GM23338 (cell line): Measurements from ENCODE around the gene DUSP18. TPM values are rescaled to one million over a fixed set of nuclear protein-coding genes. Genes with fewer than 3 reads are reported as not detected.
A peak's percentile ranks its signal among the peaks of the same experiment; 100 is the strongest.
"Not testable (repeated sequence)": the region's sequence is repeated elsewhere in the genome, so short reads cannot be mapped to it uniquely, and the experiment has no call there.

Experiments
- ATAC-seq: fragments of 200-7000 bp; cut with Tn5 transposase; 3 replicates; pipeline ENCODE4 v1.9.1; 2020
- DNase-seq: peaks from one replicate; pipeline ENCODE4 v3.0.0-alpha.2; 2015; ENCODE audit warnings: low spot score
- H2AFZ ChIP-seq: fragments of 200-600 bp; sonication (generic); 2 replicates; pipeline ENCODE4 v1.8.0; 2016; ENCODE audit warnings: antibody characterized with exemption, mild to moderate bottlenecking, moderate library complexity
- H3F3A ChIP-seq: fragments of 200-600 bp; sonication (generic); replicated peaks from 2 replicates; pipeline ENCODE4 v1.8.0; 2017; ENCODE audit warnings: antibody characterized with exemption, mixed run types, low read depth
- H3K27ac ChIP-seq: fragments of 200-600 bp; sonication (generic); 2 replicates; pipeline ENCODE4 v1.6.1; 2016; ENCODE audit warnings: low read depth
- H3K27me3 ChIP-seq: fragments of 200-600 bp; sonication (generic); 2 replicates; pipeline ENCODE4 v1.8.0; 2016; ENCODE audit warnings: mild to moderate bottlenecking, mixed run types, moderate library complexity; ENCODE audit not compliant: insufficient read depth
- H3K36me3 ChIP-seq: fragments of 200-600 bp; sonication (generic); 2 replicates; pipeline ENCODE4 v1.8.0; 2016; ENCODE audit warnings: mild to moderate bottlenecking; ENCODE audit not compliant: insufficient read depth
- H3K4me1 ChIP-seq: fragments of 200-600 bp; sonication (generic); 2 replicates; pipeline ENCODE4 v1.8.0; 2016; ENCODE audit warnings: mild to moderate bottlenecking, moderate library complexity; ENCODE audit not compliant: insufficient read depth
- H3K4me2 ChIP-seq: fragments of 200-600 bp; sonication (generic); 2 replicates; pipeline ENCODE4 v1.7.1; 2017; ENCODE audit warnings: mixed run types
- H3K4me3 ChIP-seq: fragments of 200-600 bp; sonication (generic); 2 replicates; pipeline ENCODE4 v1.6.1; 2016; ENCODE audit warnings: mixed run types
- H3K79me2 ChIP-seq: fragments of 200-600 bp; sonication (generic); replicated peaks from 2 replicates; pipeline ENCODE4 v1.8.0; 2017; ENCODE audit warnings: mild to moderate bottlenecking; ENCODE audit not compliant: insufficient read depth
- H3K9me2 ChIP-seq: fragments of 200-600 bp; sonication (generic); 2 replicates; pipeline ENCODE4 v1.8.0; 2017; ENCODE audit not compliant: insufficient read depth
- H4K20me1 ChIP-seq: fragments of 200-600 bp; sonication (generic); replicated peaks from 2 replicates; pipeline ENCODE4 v1.8.0; 2017; ENCODE audit warnings: mild to moderate bottlenecking; ENCODE audit not compliant: insufficient read depth
- H3K27ac Mint-ChIP-seq: 2 replicates; pipeline ENCODE4 v1.8.0; 2020; ENCODE audit warnings: inconsistent platforms, mild to moderate bottlenecking, moderate library complexity, mixed read lengths
- H3K27me3 Mint-ChIP-seq: 3 replicates; pipeline ENCODE4 v1.8.0; 2022; ENCODE audit warnings: low read depth, mild to moderate bottlenecking, moderate library complexity, mixed read lengths, inconsistent platforms; ENCODE audit not compliant: insufficient read depth, poor library complexity
- H3K36me3 Mint-ChIP-seq: 3 replicates; pipeline ENCODE4 v1.8.0; 2021; ENCODE audit warnings: low read depth, mild to moderate bottlenecking, inconsistent platforms, moderate library complexity, mixed read lengths
- H3K4me1 Mint-ChIP-seq: 3 replicates; pipeline ENCODE4 v1.8.0; 2020; ENCODE audit warnings: mild to moderate bottlenecking, inconsistent platforms, mixed read lengths
- H3K4me3 Mint-ChIP-seq: 3 replicates; pipeline ENCODE4 v1.8.0; 2021; ENCODE audit warnings: moderate library complexity, mild to moderate bottlenecking, inconsistent platforms, mixed read lengths
- H3K9me3 Mint-ChIP-seq: 3 replicates; pipeline ENCODE4 v1.8.0; 2020; ENCODE audit warnings: moderate library complexity, mild to moderate bottlenecking, inconsistent platforms, mixed read lengths
- CTCF ChIP-seq, 2 experiments: fragments of 200-600 bp in 1 of 2; sonication (generic) in 1 of 2; conservative IDR thresholded peaks; 2 replicates each; pipeline versions ENCODE4 v1.5.1 to v1.6.1; 2016 to 2017; ENCODE audit warnings: antibody characterized with exemption in 2 of 2, low read depth in 2 of 2, mild to moderate bottlenecking in 2 of 2, moderate library complexity in 1 of 2
- EZH2phosphoT487 ChIP-seq: fragments of 200-600 bp; sonication (generic); IDR thresholded peaks from one replicate; pipeline ENCODE4 v1.8.1; 2018; ENCODE audit warnings: antibody characterized with exemption; ENCODE audit not compliant: unreplicated experiment
- REST ChIP-seq: IDR thresholded peaks from one replicate; pipeline ENCODE4 v1.6.1; 2018; ENCODE audit warnings: antibody characterized with exemption; ENCODE audit not compliant: unreplicated experiment
- STAT1 ChIP-seq: IDR thresholded peaks from one replicate; pipeline ENCODE4 v1.6.1; 2016; ENCODE audit warnings: antibody characterized with exemption; ENCODE audit not compliant: unreplicated experiment
- ZNF114 ChIP-seq: fragments of 250-450 bp; sonication (Bioruptor Pico); IDR thresholded peaks from 2 replicates; pipeline ENCODE4 v1.5.0; 2020; ENCODE audit warnings: mild to moderate bottlenecking, moderate library complexity
- ZNF331 ChIP-seq: fragments of 250-450 bp; sonication (Bioruptor Pico); IDR thresholded peaks from 2 replicates; pipeline ENCODE4 v1.5.0; 2020; ENCODE audit warnings: low read depth, mild to moderate bottlenecking, moderate library complexity
- ZNF462 ChIP-seq: fragments of 250-450 bp; sonication (Bioruptor Pico); IDR thresholded peaks from 2 replicates; pipeline ENCODE4 v1.5.0; 2020; ENCODE audit warnings: mild to moderate bottlenecking, moderate library complexity
- polyA plus RNA-seq: library from polyadenylated mRNA; unstranded; fragments of >200 nt; fragmentation: Nextera tagmentation; extraction: Ambion mirVana; gene quantifications from 2 replicates; pipeline ENCODE4 v1.2.1, GENCODE V29; 2016
- total RNA-seq: library from RNA; depleted of rRNA; stranded (reverse); fragments of >200 nt; shearing (Covaris generic); gene quantifications from 2 replicates; pipeline ENCODE4 v1.2.3, GENCODE V29; 2014

Gene DUSP18
- total and polyA plus RNA-seq, 2 experiments from 2014 or later, result 2.2 to 2.7 TPM

- TF ChIP-seq ZNF462 (CRISPR knock-in tag), result no peak
- no peak for TF ChIP-seq ZNF114 (CRISPR knock-in tag)
Observed at GRCh38 chr22:30712094-30712493, 44.4 kb upstream of the DUSP18 start (continued).

GRCh38 chr22:30709980-30710379 is 42.3 kb upstream of the DUSP18 start:
- H3K79me2 ChIP-seq, H3K4me3 ChIP-seq, H3K4me1 ChIP-seq, H3K4me3 Mint-ChIP-seq, ATAC-seq, H3K9me2 ChIP-seq, H4K20me1 ChIP-seq, H3K36me3 Mint-ChIP-seq, H3K27me3 ChIP-seq, H3K36me3 ChIP-seq, H2AFZ ChIP-seq, H3F3A ChIP-seq, DNase-seq, H3K27ac ChIP-seq, H3K27ac Mint-ChIP-seq, H3K27me3 Mint-ChIP-seq, H3K9me3 Mint-ChIP-seq, H3K4me2 ChIP-seq: not testable (repeated sequence)
- peaks cover 13% of the 10 kb centered on the region for H3K4me1 Mint-ChIP-seq

- Histone ChIP-seq H3K27me3 (no peaks in the 10 kb centered on the region), H3F3A (no peaks in the 10 kb centered on the region), H3K4me2 (no peak overlapping the region), H4K20me1 (no peaks in the 10 kb centered on the region), H3K4me3 (no peak overlapping the region), H2AFZ (no peak overlapping the region), H3K4me1 (no peaks in the 10 kb centered on the region), H3K36me3 (no peaks in the 10 kb centered on the region), H3K79me2 (no peaks in the 10 kb centered on the region), H3K27ac (no peak overlapping the region), H3K9me2 (no peaks in the 10 kb centered on the region)
- ATAC-seq, result peak; percentile 76
- no peaks in the 10 kb centered on the region for H3K36me3 Mint-ChIP-seq
- peaks cover 4% of the 10 kb centered on the region for H3K27me3 Mint-ChIP-seq
- peaks cover 13% of the 10 kb centered on the region for H3K4me1 Mint-ChIP-seq
- no peak overlapping the region for H3K4me3 Mint-ChIP-seq
- no peak for DNase-seq
- H3K27ac Mint-ChIP-seq, result no peak overlapping the region
- H3K9me3 Mint-ChIP-seq, result no peaks in the 10 kb centered on the region; the same call in 1 of the 3 replicates
- TF ChIP-seq EZH2phosphoT487 (no peak), STAT1 (no peak), ZNF331 (CRISPR knock-in tag) (no peak), CTCF (conservative IDR thresholded peaks at IDR 0.05; ENCODE audit: low read depth in 2 of 2) (no peak), REST (no peak)
Observed at GRCh38 chr22:30705710-30706651, 38.3 kb upstream of the DUSP18 start.
